DMS 273 (cell line): Measurements from ENCODE around the gene CAPN5.

Source experiments
- DNase-seq: peaks from one replicate; lab custom pipeline; 2025; ENCODE audit not compliant: unreplicated experiment; lab: John Stamatoyannopoulos, UW

Gene CAPN5

DNA sequence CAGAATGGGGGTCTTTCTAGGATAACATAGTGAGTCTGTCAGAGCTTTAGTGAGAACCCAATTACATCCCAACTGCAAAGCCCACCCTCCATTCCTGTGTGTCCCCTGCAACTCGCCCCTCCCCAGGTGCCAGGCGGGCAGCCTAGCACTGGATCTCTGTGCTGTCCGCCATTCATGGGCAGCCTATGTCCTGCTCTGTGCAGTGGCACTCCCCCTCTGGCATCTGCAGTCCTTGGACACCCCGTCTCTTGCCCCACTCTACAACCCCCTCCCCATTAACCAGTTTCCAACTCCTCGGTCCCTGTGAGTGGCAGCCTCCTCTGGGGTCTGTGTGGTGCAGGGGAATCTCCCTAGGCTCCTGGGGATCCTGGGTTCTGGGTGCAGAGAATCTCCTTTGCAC is 98.3 kb downstream of the CAPN5 start:
- DNase-seq = no peak

- DNase-seq = no peak
These were observed 99.2 kb downstream of the CAPN5 start for GRCh38 chr11:77166021-77166420.

DNA sequence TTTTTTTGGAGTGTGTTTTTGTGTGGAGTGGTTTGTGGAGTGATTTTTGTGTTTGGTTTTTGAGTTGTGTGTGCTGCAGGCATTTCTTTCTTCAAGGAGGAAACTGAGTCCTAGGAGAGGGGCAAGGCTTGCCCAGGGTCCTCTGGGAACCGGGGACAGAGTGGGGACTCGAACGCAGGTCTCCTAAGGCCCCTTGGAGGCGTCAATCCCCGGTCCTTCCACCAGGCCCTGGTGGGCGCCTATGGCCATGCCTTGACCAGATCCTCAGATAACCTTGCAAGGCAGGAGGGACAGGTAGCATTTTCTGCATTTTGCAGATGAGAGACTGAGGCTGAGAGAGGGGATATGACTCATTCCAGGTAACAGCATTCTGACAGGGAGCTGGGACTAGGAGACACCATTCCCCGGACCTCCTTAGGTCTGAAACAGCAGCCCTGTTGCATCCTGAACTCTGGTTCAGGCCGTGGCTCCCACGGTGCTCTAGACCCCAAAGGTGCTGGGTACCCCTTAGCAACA is 100.4 kb downstream of the CAPN5 start:
- DNase-seq = no peak

GRCh38 chr11:77167791-77168190 is 101.0 kb downstream of the CAPN5 start:
- no peak for DNase-seq

- no peak for DNase-seq
These were observed 103.3 kb downstream of the CAPN5 start for GRCh38 chr11:77170107-77170506.

GRCh38 chr11:77171254-77171653 is 104.5 kb downstream of the CAPN5 start:
- no peak for DNase-seq

- no peak for DNase-seq
These were observed 105.3 kb downstream of the CAPN5 start for GRCh38 chr11:77171885-77172665.

GRCh38 chr11:77172666-77172982 is 105.9 kb downstream of the CAPN5 start:
- no peak for DNase-seq

DNA sequence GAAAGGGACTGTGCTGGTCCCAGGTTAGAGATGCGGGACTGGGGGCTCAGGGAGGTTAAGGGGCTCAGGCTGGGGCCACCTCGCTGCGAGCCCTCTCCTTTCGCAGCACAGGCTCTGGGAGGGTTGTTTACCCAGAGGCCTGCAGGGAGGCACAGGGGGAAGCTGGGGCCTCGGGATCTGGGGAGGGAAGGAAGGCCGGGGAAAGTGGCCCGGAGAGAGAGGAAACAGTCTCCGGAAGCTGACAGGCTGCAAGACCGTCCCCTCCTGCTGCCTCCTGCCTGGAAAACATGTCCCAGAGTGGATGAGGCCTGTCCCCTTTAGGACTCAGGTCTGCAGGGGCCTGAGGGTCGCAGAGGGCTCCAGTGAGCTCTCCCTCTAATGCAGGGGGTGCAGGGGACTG is 106.7 kb downstream of the CAPN5 start:
- no peak for DNase-seq

- DNase-seq = no peak
These were observed 107.8 kb downstream of the CAPN5 start for GRCh38 chr11:77174559-77174958.

GRCh38 chr11:77175021-77175842 is 108.5 kb downstream of the CAPN5 start:
- no peak for DNase-seq
